ENCODE data around the gene VWA7. TPM values are rescaled to one million over a fixed set of nuclear protein-coding genes. Genes with fewer than 3 reads are reported as not detected.

VWA7 gene
- total RNA-seq, 1 experiment from 2014 or later = 2.5 TPM

- no peak overlapping the region for H3T11ph ChIP-seq (ENCODE audit: low read length)
- H3K27me3 ChIP-seq (ENCODE audit: insufficient read depth, low read length) = no peaks in the 10 kb centered on the region
- H3K56ac ChIP-seq (ENCODE audit: insufficient read length, low read depth, low read length) = no peak overlapping the region
- no peak overlapping the region for H2BK5ac ChIP-seq (ENCODE audit: insufficient read length, low read length)
- no peaks in the 10 kb centered on the region for H3K4me1 ChIP-seq (ENCODE audit: insufficient read depth, low read length)
- no peaks in the 10 kb centered on the region for H3K79me2 ChIP-seq (ENCODE audit: insufficient read depth, low read length)
- no peaks in the 10 kb centered on the region for H3K9me3 ChIP-seq (ENCODE audit: control insufficient read depth, low read depth, low read length)
- H2BK20ac ChIP-seq (ENCODE audit: low read depth, low read length, poor library complexity, severe bottlenecking) = no peak overlapping the region
- Mint-ChIP-seq H3K4me3 (no peak overlapping the region), H3K27me3 (ENCODE audit: low read depth) (no peaks in the 10 kb centered on the region; the same call in 1 of the 2 replicates), H3K4me1 (peaks cover 3 to 8% of the 10 kb centered on the region in 2 experiments), H3K36me3 (ENCODE audit: insufficient read depth in 1 of 3, low read depth in 3 of 3) (peaks cover 13 to 41% (median 32%) of the 10 kb centered on the region in 3 experiments), H3K9me3 (no peaks in the 10 kb centered on the region), H3K27ac (no peak overlapping the region; a peak in 1 of 7 replicates)
- no peak overlapping the region for H2AK5ac ChIP-seq (ENCODE audit: insufficient read length, low read length)
- no peak overlapping the region for H4K91ac ChIP-seq (ENCODE audit: insufficient read length, low read depth, low read length)
- no peak overlapping the region for H2BK120ac ChIP-seq (ENCODE audit: low read depth, low read length, poor library complexity, severe bottlenecking)
- no peaks in the 10 kb centered on the region for H4K20me1 ChIP-seq (ENCODE audit: control insufficient read depth, insufficient read depth, insufficient read length)
- H3K4ac ChIP-seq (ENCODE audit: low read depth, low read length) = no peak overlapping the region
- no peak overlapping the region for H3K18ac ChIP-seq (ENCODE audit: insufficient read length, low read depth, low read length)
- H3K4me2 ChIP-seq (ENCODE audit: insufficient read depth, insufficient read length, low read length) = no peak overlapping the region
- H3K14ac ChIP-seq (ENCODE audit: insufficient read depth, low read length) = no peak overlapping the region
- no peak overlapping the region for H4K8ac ChIP-seq (replicated peaks; ENCODE audit: insufficient read length, low read depth, low read length)
- H2BK12ac ChIP-seq (ENCODE audit: insufficient read length, low read depth, low read length) = no peak overlapping the region
- no peak overlapping the region for H3K9ac ChIP-seq (ENCODE audit: extremely low read depth, insufficient read length, low read length)
- no peaks in the 10 kb centered on the region for H3K79me1 ChIP-seq (ENCODE audit: insufficient read depth, low read depth, low read length, poor library complexity, severe bottlenecking)
- H3K27ac ChIP-seq (ENCODE audit: insufficient read length, low read depth, low read length) = no peak overlapping the region
- H2AFZ ChIP-seq (ENCODE audit: low read length) = no peak overlapping the region
- no peaks in the 10 kb centered on the region for H3K23me2 ChIP-seq (ENCODE audit: insufficient read length, low read depth, low read length, poor library complexity, severe bottlenecking)
- no peak overlapping the region for H3K23ac ChIP-seq (ENCODE audit: insufficient read length, low read depth, low read length)
- no peak for DNase-seq
- no peak overlapping the region for H2BK15ac ChIP-seq (ENCODE audit: low read depth, low read length)
- no peak for TF ChIP-seq CTCF (conservative IDR thresholded peaks at IDR 0.05)
- no CpG with 5 or more reads among the region's 2 CpGs for WGBS (ENCODE audit: extremely low coverage, insufficient read length, low lambda C conversion rate)
- H4K5ac ChIP-seq (ENCODE audit: insufficient read length, low read depth, low read length) = no peak overlapping the region
These were observed 18.8 kb downstream of the VWA7 start for GRCh38 chr6:31758281-31758680.

All from H9 (cell line).